Astrocyte of the spinal cord (primary cell): ENCODE results near the gene BCL2L15.
A peak's percentile ranks its signal among the peaks of the same experiment; 100 is the strongest.

ENCODE experiments used
- DNase-seq: peaks from one replicate; pipeline ENCODE4 v3.0.0; 2011; ENCODE audit warnings: low read depth, low spot score
- H3K4me3 ChIP-seq: 2 replicates; pipeline ENCODE4 v1.5.1; 2011; ENCODE audit warnings: low read depth, mild to moderate bottlenecking, low read length, moderate library complexity
- in situ Hi-C: cut with HindIII; loops from 2 replicates; pipeline ENCODE4 v1.10.0; 2017; ENCODE audit warnings: low sequenced_read_pairs
- TF ChIP-seq, protein P1 (sequence below): IDR thresholded peaks from 2 replicates; pipeline ENCODE4 v1.5.1; 2012; ENCODE audit warnings: low read depth, mild to moderate bottlenecking, low read length, inconsistent platforms

BCL2L15 gene

DNA sequence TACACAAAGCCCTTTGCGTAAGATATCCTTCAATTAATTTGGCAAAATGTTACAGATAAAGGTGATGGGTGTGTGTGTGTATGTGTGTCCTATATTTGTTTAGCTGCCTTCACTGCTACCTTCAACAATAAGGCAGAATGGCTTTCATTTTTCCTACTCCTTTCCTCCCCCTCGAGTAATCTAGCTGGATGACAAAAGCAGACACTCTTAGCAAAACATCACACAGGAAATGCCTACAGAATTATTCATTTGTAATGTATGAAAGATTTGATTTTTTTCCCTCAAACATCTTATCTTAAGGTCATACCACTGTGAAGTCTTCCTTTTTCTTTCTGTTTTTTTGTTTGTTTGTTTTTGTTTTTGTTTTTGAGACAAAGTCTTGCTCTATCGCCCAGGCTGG, 26.5 kb downstream of the BCL2L15 start:
- in situ Hi-C loops = no loop called here
- TF ChIP-seq, protein P1, sequence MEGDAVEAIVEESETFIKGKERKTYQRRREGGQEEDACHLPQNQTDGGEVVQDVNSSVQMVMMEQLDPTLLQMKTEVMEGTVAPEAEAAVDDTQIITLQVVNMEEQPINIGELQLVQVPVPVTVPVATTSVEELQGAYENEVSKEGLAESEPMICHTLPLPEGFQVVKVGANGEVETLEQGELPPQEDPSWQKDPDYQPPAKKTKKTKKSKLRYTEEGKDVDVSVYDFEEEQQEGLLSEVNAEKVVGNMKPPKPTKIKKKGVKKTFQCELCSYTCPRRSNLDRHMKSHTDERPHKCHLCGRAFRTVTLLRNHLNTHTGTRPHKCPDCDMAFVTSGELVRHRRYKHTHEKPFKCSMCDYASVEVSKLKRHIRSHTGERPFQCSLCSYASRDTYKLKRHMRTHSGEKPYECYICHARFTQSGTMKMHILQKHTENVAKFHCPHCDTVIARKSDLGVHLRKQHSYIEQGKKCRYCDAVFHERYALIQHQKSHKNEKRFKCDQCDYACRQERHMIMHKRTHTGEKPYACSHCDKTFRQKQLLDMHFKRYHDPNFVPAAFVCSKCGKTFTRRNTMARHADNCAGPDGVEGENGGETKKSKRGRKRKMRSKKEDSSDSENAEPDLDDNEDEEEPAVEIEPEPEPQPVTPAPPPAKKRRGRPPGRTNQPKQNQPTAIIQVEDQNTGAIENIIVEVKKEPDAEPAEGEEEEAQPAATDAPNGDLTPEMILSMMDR = no peak
- peak; percentile 71 for DNase-seq
- no peak overlapping the region for H3K4me3 ChIP-seq

DNA sequence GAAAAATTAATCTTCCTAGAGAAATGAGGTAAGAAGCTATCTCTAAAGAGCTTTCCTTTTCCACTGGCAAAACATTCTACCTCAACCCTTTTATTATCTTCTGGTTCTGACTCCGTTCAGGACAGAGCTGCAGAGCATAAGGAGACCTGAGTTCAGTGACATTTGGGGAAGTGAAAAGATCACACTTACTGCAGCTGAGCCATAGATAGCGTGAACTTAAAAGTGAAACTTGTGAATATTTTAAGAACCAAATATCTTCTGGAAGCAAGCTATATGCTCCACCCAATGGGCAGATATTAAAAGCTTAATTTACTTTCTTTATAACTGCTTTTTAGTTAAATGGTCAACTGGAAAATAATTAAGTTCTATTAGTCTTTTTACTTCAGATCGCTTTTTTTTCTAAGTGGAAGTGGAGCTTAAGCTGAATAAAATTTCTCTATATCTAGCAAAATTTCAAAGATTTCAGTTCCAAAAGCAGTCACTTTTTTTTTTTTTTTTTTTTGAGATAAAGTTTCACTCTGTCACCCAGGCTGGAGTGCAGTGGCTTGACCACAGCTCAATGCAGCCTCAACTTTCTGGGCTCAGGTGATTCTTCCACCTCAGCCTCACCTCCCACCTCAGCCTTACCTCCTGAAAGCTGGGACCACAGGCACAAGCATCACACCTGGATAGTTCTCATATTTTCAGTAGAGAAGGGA, 27.8 kb downstream of the BCL2L15 start:
- no peak for DNase-seq
- in situ Hi-C loops = no loop called here
- TF ChIP-seq, protein P1 = no peak

DNA sequence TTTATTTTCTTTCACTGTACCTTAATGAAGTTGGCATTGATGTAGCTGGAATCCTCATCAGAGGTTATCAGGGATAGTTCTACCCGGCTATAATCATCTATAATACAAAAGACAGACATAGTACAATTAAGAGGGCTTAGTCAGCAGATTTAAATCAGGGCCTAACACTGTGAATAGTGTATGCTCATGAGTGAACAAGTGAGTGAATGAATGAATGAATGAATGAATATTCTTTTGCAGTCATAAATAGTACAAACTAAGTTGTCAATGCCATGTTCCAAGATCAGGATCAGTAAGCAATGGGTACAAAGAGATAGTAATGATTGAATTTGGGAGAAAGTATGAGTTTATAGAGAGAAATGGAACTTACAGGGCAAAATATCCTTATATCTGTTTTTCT, 28.4 kb downstream of the BCL2L15 start:
- H3K4me3 ChIP-seq = no peak overlapping the region
- TF ChIP-seq, protein P1 = no peak
- in situ Hi-C loops = no loop called here
- DNase-seq = no peak

More for the DNA sequence above, 27.8 kb downstream of the BCL2L15 start:
- H3K4me3 ChIP-seq = no peak overlapping the region

DNA sequence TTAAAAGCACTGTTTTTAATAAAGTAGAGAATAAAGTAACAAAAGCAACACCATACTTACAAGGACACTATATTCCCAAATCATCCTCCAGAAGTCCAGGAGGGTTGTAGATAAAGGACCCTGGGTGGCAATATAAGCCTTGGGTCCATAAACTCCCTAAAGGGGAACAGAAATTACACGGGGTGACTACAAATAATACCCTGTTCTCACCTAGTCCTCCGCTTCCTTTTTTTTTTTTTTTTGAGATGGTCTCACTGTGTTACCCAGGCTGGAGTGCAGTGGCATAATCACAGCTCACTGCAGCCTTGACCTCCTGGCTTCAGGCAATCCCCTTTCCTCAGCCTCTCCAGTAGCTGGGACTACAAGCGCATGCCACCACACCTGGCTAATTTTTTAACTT, 29.0 kb downstream of the BCL2L15 start:
- TF ChIP-seq, protein P1 = no peak
- DNase-seq = no peak
- H3K4me3 ChIP-seq = no peak overlapping the region
- in situ Hi-C loops = no loop called here

DNA sequence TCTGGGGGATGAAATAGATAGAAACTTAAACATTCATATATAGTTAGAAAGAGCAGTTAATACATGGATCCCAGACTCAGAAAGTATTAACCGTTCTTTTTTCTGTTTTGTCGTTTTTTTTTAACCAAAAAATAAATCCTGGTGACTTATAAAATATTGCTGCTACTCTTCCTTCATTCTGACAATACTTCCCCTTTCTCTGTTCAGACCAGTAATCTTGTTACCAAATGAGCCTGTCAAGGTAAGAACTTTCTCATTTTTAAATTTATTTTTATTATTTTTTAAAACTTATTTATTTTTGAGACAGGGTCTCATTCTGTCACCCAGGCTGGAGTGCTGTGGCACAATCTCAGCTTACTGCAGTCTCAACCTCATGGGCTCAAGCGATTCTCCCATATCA, 29.6 kb downstream of the BCL2L15 start:
- in situ Hi-C loops = no loop called here

DNA sequence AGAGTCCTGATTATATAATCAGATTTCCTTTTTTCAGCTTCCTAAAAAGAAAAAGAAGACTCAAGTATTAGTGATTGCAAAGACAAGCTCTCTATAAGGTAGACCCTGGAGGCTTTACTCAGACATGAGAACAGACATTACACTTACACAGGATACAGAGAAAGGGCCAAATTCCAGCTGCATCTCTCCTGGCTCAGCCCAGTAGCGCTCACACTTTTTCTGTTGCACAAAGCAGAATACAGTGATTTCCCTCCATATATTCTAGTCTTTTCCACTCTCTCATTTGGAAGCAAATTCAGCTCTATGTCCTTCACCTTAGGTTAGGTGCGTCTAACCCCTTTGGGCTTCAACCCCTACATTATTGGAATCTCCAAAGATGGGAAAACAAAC, 31.0 kb downstream of the BCL2L15 start:
- H3K4me3 ChIP-seq = no peak overlapping the region
- no peak for DNase-seq
- in situ Hi-C loops = no loop called here
- TF ChIP-seq, protein P1 = no peak

More for the DNA sequence above, 29.6 kb downstream of the BCL2L15 start:
- DNase-seq = no peak
- TF ChIP-seq, protein P1 = no peak
- H3K4me3 ChIP-seq = no peak overlapping the region
